ENCODE results near the gene SLC4A9. TPM values are rescaled to one million over a fixed set of nuclear protein-coding genes. Genes with fewer than 3 reads are reported as not detected.

The SLC4A9 gene
- 10 to 100 TPM; 17.6 to 46.5 (median 26.9) TPM for polyA plus RNA-seq (ENCODE audit: insufficient read length in 4 of 4)

GRCh38 chr5:140360101-140360500, at the start of gene SLC4A9:
Gene SLC4A9 (plus strand): TSS chr5:140360194. CDS start chr5:140360237, 43 bp downstream.
- DNase-seq (ENCODE audit: low read depth in 4 of 4, low spot score in 2 of 4), result no peak

GRCh38 chr5:140310434-140310833, 49.6 kb upstream of the SLC4A9 start:
- no peak for DNase-seq (ENCODE audit: low read depth in 4 of 4, low spot score in 2 of 4)

GRCh38 chr5:140311011-140311467, 49.0 kb upstream of the SLC4A9 start:
- no peak for DNase-seq (ENCODE audit: low read depth in 4 of 4, low spot score in 2 of 4)

GRCh38 chr5:140312067-140312790, 47.8 kb upstream of the SLC4A9 start:
- no peak for DNase-seq (ENCODE audit: low read depth in 4 of 4, low spot score in 2 of 4)

GRCh38 chr5:140312791-140313189, 47.2 kb upstream of the SLC4A9 start:
- no peak for DNase-seq (ENCODE audit: low read depth in 4 of 4, low spot score in 2 of 4)

GRCh38 chr5:140317859-140318258, 42.1 kb upstream of the SLC4A9 start:
- no peak for DNase-seq (ENCODE audit: low read depth in 4 of 4, low spot score in 2 of 4)

- DNase-seq (ENCODE audit: low read depth in 4 of 4, low spot score in 2 of 4), result no peak
Observed at GRCh38 chr5:140318792-140319191, 41.2 kb upstream of the SLC4A9 start.

GRCh38 chr5:140319833-140320232, 40.2 kb upstream of the SLC4A9 start:
- DNase-seq (ENCODE audit: low read depth in 4 of 4, low spot score in 2 of 4), result no peak

GRCh38 chr5:140321796-140322195, 38.2 kb upstream of the SLC4A9 start:
- no peak for DNase-seq (ENCODE audit: low read depth in 4 of 4, low spot score in 2 of 4)

GRCh38 chr5:140322751-140323731, 37.0 kb upstream of the SLC4A9 start:
- DNase-seq (ENCODE audit: low read depth in 4 of 4, low spot score in 2 of 4), result no peak

GRCh38 chr5:140324041-140324600, 35.9 kb upstream of the SLC4A9 start:
- no peak for DNase-seq (ENCODE audit: low read depth in 4 of 4, low spot score in 2 of 4)

- DNase-seq (ENCODE audit: low read depth in 4 of 4, low spot score in 2 of 4), result peak in 1 of 4 donors; percentile 65
Observed at GRCh38 chr5:140324617-140325241, 35.3 kb upstream of the SLC4A9 start.

GRCh38 chr5:140325486-140325885, 34.5 kb upstream of the SLC4A9 start:
- no peak for DNase-seq (ENCODE audit: low read depth in 4 of 4, low spot score in 2 of 4)

GRCh38 chr5:140327589-140327988, 32.4 kb upstream of the SLC4A9 start:
- no peak for DNase-seq (ENCODE audit: low read depth in 4 of 4, low spot score in 2 of 4)

- DNase-seq (ENCODE audit: low read depth in 4 of 4, low spot score in 2 of 4), result no peak
Observed at GRCh38 chr5:140328036-140328764, 31.8 kb upstream of the SLC4A9 start.

- no peak for DNase-seq (ENCODE audit: low read depth in 4 of 4, low spot score in 2 of 4)
Observed at GRCh38 chr5:140329739-140330481, 30.1 kb upstream of the SLC4A9 start.

GRCh38 chr5:140331638-140332037, 28.4 kb upstream of the SLC4A9 start:
- DNase-seq (ENCODE audit: low read depth in 4 of 4, low spot score in 2 of 4), result no peak

- peak in 1 of 4 donors; percentile 71 for DNase-seq (ENCODE audit: low read depth in 4 of 4, low spot score in 2 of 4)
Observed at GRCh38 chr5:140336388-140336787, 23.6 kb upstream of the SLC4A9 start.

GRCh38 chr5:140337880-140338279, 22.1 kb upstream of the SLC4A9 start:
- no peak for DNase-seq (ENCODE audit: low read depth in 4 of 4, low spot score in 2 of 4)

Data from left renal cortex interstitium (tissue), 4 donors.